PC-9 (cell line): ENCODE data around the gene ZDHHC14. TPM values are rescaled to one million over a fixed set of nuclear protein-coding genes. Genes with fewer than 3 reads are reported as not detected.

Source experiments
- BruUV-seq: library from RNA; stranded (reverse); fragments of 400-500 nt; replicated peaks from 2 replicates; lab custom pipeline; 2021; lab: Mats Ljungman, UMichigan
- CTCF ChIA-PET: fragments of 300-600 bp; sonication (Branson Sonifier 250); formaldehyde crosslinking; loops from one replicate; lab custom pipeline; 2022; ENCODE audit warnings: antibody characterized with exemption; lab: Charles Lee
- POLR2A ChIA-PET: fragments of 300-600 bp; sonication (Branson Sonifier 250); formaldehyde crosslinking; loops from one replicate; lab custom pipeline; 2022; ENCODE audit warnings: antibody characterized with exemption; ENCODE audit not compliant: unreplicated experiment; lab: Charles Lee
- DNase-seq, 2 experiments: peaks; one replicate each; pipeline versions ENCODE4 v3.0.0 to v3.0.0-alpha.2; 2015 to 2022; ENCODE audit warnings: mixed read lengths in 1 of 2
- H2AFZ ChIP-seq: fragments of 200-600 bp; sonication (generic); 2 replicates; pipeline ENCODE4 v1.8.1; 2017; ENCODE audit warnings: antibody characterized with exemption
- H3F3A ChIP-seq: fragments of 200-600 bp; sonication (generic); 2 replicates; pipeline ENCODE4 v1.8.1; 2017; ENCODE audit warnings: antibody characterized with exemption, mild to moderate bottlenecking, low read depth; ENCODE audit not compliant: insufficient read depth
- H3K27ac ChIP-seq: fragments of 200-600 bp; sonication (generic); 2 replicates; pipeline ENCODE4 v1.6.1; 2016; ENCODE audit warnings: mixed run types
- H3K27me3 ChIP-seq: fragments of 200-600 bp; sonication (generic); 2 replicates; pipeline ENCODE4 v1.6.1; 2016; ENCODE audit warnings: low read depth, mixed run types; ENCODE audit not compliant: insufficient read depth
- H3K36me3 ChIP-seq: fragments of 200-600 bp; sonication (generic); 2 replicates; pipeline ENCODE4 v1.6.1; 2016; ENCODE audit warnings: low read depth, mixed run types
- H3K4me1 ChIP-seq: fragments of 200-600 bp; sonication (generic); replicated peaks from 2 replicates; pipeline ENCODE4 v1.6.1; 2016; ENCODE audit warnings: mixed run types; ENCODE audit not compliant: insufficient read depth
- H3K4me2 ChIP-seq: fragments of 200-600 bp; sonication (generic); 2 replicates; pipeline ENCODE4 v1.6.1; 2017; ENCODE audit warnings: mixed run types
- H3K4me3 ChIP-seq: fragments of 200-600 bp; sonication (generic); 2 replicates; pipeline ENCODE4 v1.6.1; 2016; ENCODE audit warnings: mixed run types
- H3K79me2 ChIP-seq: fragments of 200-600 bp; sonication (generic); 2 replicates; pipeline ENCODE4 v1.6.1; 2017; ENCODE audit warnings: low read depth, mixed run types
- H3K9me2 ChIP-seq: fragments of 200-600 bp; sonication (generic); 2 replicates; pipeline ENCODE4 v1.8.1; 2017; ENCODE audit warnings: mild to moderate bottlenecking; ENCODE audit not compliant: insufficient read depth
- H3K9me3 ChIP-seq: fragments of 200-600 bp; sonication (generic); 2 replicates; pipeline ENCODE4 v1.8.1; 2016; ENCODE audit warnings: low read depth; ENCODE audit not compliant: insufficient read depth
- H4K20me1 ChIP-seq: fragments of 200-600 bp; sonication (generic); 2 replicates; pipeline ENCODE4 v1.8.1; 2017; ENCODE audit not compliant: insufficient read depth
- EZH2 ChIP-seq: fragments of 200-600 bp; sonication (generic); IDR thresholded peaks from 2 replicates; pipeline ENCODE4 v1.8.0; 2017; ENCODE audit warnings: antibody characterized with exemption, low read depth
- intact Hi-C: fragments of 100-400 bp; cut with micrococcal nuclease; formaldehyde crosslinking; loops from one replicate; pipeline ENCODE4 v1.10.0; 2022; ENCODE audit not compliant: unreplicated experiment
- total RNA-seq: library from RNA; stranded (reverse); gene quantifications from 2 replicates; pipeline ENCODE4 v1.2.3, GENCODE V29; 2021
- TF ChIP-seq, protein P1 (sequence below): fragments of 200-600 bp; sonication (generic); conservative IDR thresholded peaks from 2 replicates; pipeline ENCODE4 v1.6.1; 2017; ENCODE audit warnings: mixed run types, antibody characterized with exemption, mild to moderate bottlenecking, moderate library complexity

ZDHHC14 gene
- total RNA-seq, 1 experiment from 2014 or later, result 5.6 TPM

DNA sequence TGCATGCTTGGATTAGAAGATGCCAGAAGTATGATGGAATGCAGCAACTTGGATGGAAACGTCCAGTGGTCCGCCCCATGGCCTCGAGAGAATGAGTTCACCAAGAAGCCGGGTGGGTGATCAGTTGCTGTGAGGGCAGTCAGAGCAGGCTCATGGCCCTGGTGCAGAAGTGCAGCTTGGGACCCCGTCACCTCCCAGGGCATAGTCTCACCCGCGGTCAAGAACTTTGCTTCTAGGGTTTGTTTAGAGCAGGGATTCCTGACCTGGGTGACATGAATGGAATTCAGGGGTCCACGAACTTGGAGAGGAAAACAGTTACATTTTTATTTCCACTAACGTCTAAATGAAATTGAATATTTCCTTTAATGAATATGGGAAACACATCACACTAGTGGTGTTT is 225.5 kb downstream of the ZDHHC14 start:
- BruUV-seq, result no TSS peak
- POLR2A ChIA-PET, result no interaction called here
- Histone ChIP-seq H3F3A (no peaks in the 10 kb centered on the region), H3K4me3 (no peak overlapping the region), H4K20me1 (no peaks in the 10 kb centered on the region), H3K4me1 (no peaks in the 10 kb centered on the region), H3K27ac (no peak overlapping the region), H3K9me2 (no peaks in the 10 kb centered on the region), H2AFZ (no peak overlapping the region), H3K36me3 (no peaks in the 10 kb centered on the region), H3K79me2 (no peaks in the 10 kb centered on the region), H3K27me3 (no peaks in the 10 kb centered on the region), H3K9me3 (no peaks in the 10 kb centered on the region), H3K4me2 (no peak overlapping the region)
- CTCF ChIA-PET, result no interaction called here
- no peak for DNase-seq
- intact Hi-C loops, result no loop called here
- TF ChIP-seq EZH2, result no peak
- TF ChIP-seq, protein P1, sequence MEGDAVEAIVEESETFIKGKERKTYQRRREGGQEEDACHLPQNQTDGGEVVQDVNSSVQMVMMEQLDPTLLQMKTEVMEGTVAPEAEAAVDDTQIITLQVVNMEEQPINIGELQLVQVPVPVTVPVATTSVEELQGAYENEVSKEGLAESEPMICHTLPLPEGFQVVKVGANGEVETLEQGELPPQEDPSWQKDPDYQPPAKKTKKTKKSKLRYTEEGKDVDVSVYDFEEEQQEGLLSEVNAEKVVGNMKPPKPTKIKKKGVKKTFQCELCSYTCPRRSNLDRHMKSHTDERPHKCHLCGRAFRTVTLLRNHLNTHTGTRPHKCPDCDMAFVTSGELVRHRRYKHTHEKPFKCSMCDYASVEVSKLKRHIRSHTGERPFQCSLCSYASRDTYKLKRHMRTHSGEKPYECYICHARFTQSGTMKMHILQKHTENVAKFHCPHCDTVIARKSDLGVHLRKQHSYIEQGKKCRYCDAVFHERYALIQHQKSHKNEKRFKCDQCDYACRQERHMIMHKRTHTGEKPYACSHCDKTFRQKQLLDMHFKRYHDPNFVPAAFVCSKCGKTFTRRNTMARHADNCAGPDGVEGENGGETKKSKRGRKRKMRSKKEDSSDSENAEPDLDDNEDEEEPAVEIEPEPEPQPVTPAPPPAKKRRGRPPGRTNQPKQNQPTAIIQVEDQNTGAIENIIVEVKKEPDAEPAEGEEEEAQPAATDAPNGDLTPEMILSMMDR, result no peak

DNA sequence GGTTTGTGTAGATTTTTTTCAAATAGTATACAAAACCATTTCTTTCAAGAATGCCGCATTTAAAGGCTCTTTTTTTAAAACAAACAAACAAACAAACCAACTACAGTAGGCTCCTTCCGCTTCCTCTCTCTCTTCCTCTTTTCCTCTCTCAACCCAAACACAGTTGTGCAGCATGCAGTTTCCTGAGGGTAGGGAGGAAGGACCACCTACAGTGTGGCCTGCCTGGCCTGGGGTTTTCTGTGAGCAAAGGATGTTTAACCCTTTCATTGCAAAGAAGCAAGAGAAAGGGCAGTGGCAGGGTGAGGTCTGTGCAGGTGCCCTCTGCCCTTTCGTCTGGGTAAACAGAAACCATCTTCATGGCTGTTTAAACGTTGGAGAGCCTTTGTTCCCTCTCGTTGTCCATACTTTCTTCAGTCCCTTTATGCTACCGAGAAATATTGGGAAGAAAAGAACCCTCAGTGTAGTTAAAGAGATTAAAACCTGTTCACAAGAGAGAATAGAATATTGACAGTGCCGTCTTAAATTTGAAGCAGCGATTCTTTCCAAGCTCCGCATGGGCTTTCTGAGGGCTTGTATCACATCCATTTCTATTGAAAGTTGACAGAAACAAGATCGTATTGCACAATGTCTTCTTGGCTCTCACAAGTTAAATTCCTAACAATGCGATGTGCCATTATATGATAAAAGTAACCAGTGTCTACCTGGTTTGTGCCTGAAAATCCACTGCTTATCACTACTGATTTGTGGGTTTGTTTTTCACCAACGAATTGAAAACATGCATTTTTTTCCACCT is 226.5 kb downstream of the ZDHHC14 start:
- H3K79me2 ChIP-seq, result no peaks in the 10 kb centered on the region
- no peaks in the 10 kb centered on the region for H3K9me2 ChIP-seq
- H3K27me3 ChIP-seq, result no peaks in the 10 kb centered on the region
- CTCF ChIA-PET, result no interaction called here
- H4K20me1 ChIP-seq, result no peaks in the 10 kb centered on the region
- no peak overlapping the region for H3K27ac ChIP-seq
- peaks cover 3% of the 10 kb centered on the region; the same call in 1 of the 2 replicates for H3F3A ChIP-seq
- H3K4me3 ChIP-seq, result no peak overlapping the region
- no peak for DNase-seq
- H3K4me1 ChIP-seq, result peaks cover 5% of the 10 kb centered on the region
- H3K9me3 ChIP-seq, result no peaks in the 10 kb centered on the region
- TF ChIP-seq, protein P1, result no peak
- no peak for TF ChIP-seq EZH2
- no peak overlapping the region for H2AFZ ChIP-seq
- H3K36me3 ChIP-seq, result no peaks in the 10 kb centered on the region
- no TSS peak for BruUV-seq
- intact Hi-C loops, result no loop called here
- POLR2A ChIA-PET, result no interaction called here
- H3K4me2 ChIP-seq, result no peak overlapping the region

DNA sequence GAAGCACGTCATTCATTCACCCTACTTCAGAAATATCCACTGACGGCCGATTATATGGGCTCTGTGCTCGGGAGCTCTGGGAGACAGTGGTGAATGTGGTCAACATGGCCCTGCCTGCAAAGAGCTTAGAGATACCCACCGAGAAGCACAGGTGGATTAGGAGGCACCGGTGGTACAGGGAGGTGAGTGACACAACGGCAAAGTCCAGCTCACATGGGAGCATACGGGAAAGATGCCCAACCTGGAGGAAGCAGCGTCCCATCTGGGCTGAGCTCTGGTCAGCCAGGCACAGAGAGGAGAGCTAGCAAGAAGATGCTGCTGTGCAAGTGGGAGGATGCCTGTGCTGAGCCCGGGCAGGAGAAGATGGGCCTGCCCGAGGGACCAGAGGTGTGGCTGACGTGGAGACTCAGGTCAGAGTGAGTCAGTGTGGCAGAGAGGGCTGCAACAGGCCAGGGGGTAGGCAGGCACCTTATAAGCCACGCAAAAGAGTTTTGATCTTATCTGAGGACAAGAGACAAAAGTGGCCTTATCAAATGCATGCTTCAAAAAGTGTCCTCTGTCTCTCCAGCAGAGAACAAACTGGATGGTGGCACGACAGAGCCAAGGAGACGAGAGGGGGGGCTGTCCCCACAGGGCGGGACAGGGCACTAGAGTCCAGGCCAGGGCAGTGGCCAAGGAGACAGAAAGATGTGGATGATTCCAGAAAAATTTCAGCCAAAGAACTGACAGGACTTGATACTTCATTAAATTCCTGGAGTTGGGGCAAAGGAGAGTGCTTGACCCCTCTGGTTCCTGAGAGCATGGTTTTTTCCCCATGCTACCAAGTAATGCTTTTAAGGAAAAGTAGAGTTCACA is 227.5 kb downstream of the ZDHHC14 start:
- ChIA-PET POLR2A (no interaction called here), CTCF (no interaction called here)
- Histone ChIP-seq H3K4me1 (peaks cover 12% of the 10 kb centered on the region), H3F3A (peaks cover 11% of the 10 kb centered on the region), H3K36me3 (no peaks in the 10 kb centered on the region), H3K9me3 (no peaks in the 10 kb centered on the region), H3K27ac (no peak overlapping the region), H3K79me2 (no peaks in the 10 kb centered on the region), H3K9me2 (no peaks in the 10 kb centered on the region), H2AFZ (no peak overlapping the region), H3K4me2 (no peak overlapping the region), H4K20me1 (no peaks in the 10 kb centered on the region), H3K4me3 (no peak overlapping the region), H3K27me3 (no peaks in the 10 kb centered on the region)
- intact Hi-C loops, result no loop called here
- no TSS peak for BruUV-seq
- no peak for DNase-seq
- no peak for TF ChIP-seq EZH2
- TF ChIP-seq, protein P1, result no peak
